HG02981 (cell line): ENCODE data around the gene TTYH3.
A peak's percentile ranks its signal among the peaks of the same experiment; 100 is the strongest.

ENCODE experiments used
- ATAC-seq: cut with Tn5 transposase; IDR thresholded peaks from one replicate; pipeline ENCODE4 v1.9.1; 2021; ENCODE audit warnings: mild to moderate bottlenecking, moderate library complexity; ENCODE audit not compliant: unreplicated experiment

The TTYH3 gene

DNA sequence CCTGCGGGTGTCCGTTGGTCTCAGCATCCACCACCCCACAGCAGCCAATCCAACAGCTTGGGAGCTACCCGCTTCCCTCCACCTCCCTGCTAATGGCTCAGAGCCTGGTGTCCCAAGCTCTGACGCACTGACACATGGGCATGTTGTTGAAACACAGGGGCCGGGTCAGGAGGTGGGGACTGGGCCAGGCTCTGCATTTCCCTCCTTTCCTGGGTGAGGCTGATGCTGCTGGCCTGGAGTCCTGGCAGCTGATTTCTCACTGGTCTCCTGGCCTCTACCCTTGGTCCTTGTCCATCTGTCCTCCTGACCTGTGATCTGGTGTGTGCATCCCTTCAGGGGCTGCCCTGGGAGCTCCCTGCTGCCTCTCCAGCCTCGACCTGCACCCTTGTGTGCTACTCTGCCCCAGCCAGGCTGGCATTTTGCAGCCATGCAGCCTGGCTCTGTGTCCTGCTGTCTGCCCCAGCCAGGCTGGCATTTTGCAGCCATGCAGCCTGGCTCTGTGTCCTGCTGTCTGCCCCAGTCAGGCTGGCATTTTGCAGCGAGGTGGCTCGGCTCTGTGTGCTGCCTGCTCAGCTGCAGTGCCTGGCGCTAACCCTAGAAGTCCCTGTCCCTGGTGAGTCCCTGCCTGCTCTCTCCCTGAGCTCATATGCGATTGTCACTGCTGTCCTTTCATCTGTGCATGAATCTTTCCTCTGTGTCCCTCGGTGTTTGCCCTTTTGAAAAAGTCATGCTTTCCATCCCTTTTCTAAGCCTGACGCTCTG lies 70.2 kb downstream of the TTYH3 start:
- no peak for ATAC-seq

DNA sequence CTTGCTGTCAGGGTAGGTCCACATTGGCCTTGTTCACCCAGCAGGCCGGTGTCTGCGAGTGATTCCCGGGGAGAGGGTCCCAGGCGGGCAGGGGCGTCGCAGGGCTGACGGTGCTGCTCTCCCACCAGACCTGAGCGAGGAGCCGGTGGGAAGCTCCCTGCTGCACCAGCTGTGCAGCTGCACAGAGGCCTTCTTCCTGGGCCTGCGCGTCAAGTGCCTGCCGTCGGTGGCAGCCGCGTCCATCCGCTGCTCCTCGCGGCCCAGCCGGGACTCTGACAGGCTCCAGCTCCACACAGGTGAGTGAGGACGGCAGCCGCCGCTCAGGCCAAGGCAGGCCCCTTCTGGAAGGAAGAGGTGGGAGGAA lies 70.8 kb downstream of the TTYH3 start:
- no peak for ATAC-seq

DNA sequence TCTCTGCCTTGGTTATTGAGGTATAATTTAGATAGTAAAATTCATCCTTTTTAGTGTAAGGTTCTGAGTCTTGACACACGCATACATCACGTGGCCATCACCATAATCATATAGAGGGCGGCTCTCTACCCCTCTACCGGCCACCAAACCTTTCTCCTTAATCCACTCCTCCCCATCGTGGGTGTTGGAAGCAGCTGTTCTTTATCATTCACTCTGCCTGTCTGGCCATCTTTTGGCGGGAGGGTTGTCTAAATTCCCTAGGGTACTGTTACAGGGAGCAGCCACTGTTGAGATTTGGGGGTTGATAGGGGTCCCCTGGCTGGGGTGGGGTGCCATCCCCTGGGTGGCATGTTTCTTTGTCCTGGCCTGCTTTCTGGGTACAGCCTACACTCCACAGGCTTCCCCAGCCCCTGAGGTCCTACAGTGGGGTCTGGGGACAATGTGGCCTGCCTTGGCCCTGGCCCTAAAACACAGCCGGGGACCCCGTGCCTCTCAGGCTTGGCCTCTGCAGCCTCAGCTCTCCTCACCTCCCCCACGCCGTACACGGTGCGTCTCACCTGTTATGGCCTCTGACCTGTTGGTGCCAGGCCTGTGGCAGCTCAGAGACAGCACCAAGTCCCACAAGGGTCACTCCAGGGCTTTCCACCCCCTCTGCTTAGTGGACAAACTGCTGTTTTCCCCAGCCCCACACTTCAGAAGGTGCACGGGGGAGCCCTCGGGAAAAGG lies 73.7 kb downstream of the TTYH3 start:
- no peak for ATAC-seq

DNA sequence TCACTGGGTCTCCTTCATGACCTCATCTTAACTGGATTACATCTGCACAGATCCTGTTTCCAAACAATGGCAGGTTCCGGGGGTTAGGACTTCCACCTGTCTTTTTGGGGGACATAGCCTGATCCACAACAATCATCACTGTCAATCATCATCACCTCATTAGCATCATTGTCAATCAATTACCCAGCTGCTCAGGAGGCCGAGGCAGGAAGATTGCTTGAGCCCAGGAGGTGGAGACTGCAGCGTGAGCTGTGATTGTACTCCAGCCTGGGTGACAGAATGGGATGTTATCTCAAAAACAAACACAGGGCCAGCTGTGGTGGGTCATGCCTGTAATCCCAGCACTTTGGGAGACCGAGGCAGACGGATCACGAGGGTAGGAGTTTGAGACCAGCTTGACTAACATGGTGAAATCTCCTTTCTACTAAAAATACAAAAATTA lies 74.9 kb downstream of the TTYH3 start:
- no peak for ATAC-seq

DNA sequence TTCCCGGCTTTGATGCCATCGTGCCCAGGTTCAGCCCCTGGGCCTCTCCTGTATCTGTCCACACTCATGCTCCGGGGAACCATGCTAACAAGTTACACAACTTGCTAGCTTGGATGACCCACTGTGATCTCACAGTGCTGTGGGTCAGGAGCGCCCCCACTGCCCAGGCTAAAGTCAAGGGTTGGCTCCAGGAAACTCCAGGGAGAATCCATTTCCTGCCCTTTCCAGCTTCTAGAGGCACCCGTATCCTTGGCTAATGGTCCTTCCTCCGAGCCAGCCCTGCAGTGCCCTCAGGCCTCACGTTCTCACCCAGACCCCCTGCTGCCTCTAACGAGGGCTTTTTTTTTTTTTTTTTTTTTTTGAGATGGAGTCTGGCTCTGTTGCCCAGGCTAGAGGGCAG lies 75.7 kb downstream of the TTYH3 start:
- no peak for ATAC-seq

DNA sequence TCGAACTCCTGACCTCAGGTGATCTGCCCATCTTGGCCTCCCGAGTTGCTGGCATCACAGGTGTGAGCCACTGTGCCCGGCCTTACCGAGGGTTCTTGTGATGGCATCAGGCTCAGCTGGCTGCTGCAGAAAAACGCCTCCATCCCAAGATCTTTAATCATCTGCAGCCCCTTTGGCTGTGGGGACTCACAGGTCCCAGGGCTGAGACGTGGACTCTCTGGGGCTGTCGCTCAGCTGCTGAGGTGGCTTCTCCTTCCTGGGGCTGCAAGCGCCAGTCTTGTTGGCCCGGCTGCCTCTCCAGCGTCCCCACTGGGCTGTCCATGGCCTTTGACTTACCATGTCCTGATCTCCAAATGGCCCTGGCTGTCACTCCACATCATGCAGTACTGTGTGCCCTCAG lies 76.3 kb downstream of the TTYH3 start:
- no peak for ATAC-seq

DNA sequence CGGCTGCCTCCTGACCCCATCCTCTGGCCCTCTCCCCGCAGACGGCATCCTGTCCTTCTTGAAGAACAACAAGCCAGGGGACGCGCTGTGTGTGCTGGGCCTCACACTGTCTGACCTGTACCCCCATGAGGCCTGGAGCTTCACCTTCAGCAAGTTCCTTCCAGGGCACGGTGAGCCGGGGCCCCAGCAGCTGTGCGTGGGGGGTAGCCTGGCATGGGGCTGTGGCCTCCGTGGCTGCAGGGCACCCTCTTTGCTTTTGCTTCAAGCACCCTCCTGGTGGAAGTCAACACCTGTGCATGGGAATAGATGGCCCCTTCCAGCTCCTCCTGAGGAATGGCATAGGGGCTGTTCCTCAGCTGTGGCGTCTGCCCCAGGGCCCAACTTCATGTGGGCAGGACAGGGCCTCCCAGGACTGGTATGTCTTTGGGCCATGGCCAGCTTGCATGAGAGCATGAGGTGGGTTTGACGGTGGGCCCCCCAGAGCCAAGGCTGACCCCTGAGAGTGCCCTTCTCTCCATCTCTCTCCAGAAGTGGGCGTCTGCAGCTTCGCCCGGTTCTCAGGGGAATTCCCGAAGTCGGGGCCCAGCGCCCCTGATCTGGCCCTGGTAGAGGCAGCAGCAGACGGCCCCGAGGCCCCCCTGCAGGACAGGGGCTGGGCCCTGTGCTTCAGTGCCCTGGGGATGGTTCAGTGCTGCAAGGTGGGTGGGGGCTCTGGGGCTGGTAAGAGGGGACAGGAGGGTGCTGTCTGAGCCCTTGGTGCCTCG lies 76.9 kb downstream of the TTYH3 start:
- no peak for ATAC-seq

DNA sequence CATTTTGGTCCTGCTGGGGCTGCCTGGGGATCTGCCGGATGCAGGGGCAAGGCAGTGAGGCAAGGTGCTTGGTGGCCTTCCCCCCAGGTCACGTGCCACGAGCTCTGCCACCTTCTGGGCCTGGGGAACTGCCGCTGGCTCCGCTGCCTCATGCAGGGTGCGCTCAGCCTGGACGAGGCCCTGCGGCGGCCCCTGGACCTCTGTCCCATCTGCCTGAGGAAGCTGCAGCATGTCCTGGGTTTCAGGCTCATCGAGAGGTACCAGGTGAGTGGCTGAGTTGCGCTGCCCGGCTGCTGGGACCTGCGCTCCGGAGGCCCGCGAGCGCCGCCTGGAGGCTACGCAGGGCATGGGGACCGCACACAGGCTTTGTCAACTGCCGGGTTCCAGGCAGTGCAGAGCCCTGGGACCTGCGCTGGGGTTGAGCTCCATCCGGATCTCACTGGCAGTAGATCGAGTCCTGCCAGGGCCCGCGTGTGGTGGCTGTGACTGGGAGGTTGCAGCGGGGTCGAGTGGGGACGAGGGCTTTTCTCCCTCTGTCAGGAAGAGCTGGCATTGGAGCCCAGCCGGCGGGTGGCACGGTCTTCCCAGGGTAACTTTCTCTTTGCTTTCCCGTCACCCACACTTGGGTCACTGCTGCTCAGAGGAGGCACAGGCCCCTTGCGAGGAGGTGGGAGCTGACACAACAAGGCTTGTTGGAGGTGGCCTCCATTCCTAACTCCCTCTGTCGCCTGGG lies 77.9 kb downstream of the TTYH3 start:
- ATAC-seq: peak; percentile 72

DNA sequence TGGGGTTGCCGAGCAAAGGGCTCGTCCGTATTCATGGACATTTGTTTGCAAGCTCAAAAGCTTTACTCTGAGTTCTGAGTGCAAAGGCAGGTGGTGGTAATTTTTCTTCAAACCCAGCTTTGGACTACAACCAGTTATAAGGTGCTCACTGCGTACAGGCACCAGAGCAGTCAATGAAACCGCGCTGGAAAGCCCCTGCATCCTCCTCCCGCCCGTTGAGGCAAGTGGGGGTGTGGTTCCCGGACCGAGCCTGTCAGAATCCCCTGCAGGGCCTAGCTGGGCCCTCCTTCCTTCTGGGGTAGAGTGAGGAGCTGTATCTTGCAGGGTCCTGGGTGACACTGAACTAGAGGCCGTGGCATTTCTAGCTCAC lies 78.5 kb downstream of the TTYH3 start:
- peak; percentile 47 for ATAC-seq

DNA sequence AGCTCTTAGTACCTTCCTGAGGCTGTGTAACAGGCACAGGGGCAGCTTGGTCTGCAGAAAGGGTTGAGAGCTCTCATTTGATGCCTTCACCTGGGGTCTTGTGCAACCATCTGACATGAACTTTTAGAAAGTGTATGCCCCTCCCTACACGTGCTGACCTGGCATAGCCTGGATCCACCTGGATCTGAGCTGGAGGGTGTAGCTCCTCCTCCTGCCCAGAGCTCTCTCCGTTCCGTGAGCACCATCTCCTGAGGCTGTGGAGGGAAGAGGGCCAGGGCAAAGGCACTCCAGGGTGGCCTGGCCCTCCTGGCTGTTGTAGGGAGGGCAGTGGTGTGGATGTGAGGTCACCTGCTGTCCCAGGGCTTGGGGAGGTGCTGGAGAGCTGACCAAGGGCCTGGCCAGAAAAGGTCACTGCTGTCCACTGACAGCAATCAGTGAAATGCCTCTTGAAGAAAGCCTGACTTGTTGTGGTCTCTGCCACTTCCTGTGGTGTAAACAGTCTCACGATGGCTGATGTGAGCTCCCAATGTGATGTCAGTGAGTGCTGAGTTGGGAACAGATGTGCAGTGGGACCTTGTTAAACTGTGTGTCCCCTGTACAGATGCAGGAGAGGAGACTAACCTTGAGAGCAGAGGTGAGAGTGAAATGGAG lies 79.2 kb downstream of the TTYH3 start:
- no peak for ATAC-seq

DNA sequence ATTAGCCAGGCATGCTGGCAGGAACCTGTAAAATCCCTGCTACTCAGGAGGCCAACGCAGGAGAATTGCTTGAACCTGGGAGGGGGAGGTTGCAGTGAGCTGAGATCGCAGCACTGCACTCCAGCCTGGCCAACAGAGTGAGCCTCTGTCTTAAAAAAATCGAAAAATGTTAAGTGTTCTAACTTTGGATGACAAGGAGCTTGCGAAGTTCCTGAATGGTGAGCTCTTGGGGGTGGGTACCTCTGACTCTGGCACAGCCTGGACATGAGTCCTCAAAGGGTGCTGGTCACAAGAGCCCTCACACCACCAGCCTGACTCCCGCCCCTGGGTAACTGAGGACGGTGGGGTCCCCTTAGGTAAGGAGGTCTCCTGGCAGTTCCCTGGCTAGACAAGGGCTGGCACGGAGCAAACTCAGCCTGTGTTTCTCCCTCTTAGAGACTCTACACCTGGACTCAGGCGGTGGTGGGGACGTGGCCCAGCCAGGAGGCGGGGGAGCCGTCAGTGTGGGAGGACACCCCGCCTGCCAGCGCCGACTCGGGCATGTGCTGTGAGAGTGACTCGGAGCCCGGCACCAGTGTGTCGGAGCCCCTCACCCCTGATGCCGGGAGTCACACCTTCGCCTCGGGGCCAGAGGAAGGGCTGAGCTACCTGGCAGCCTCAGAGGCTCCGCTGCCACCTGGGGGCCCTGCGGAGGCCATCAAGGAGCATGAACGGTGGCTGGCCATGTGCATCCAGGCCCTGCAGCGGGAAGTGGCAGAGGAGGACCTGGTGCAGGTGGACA lies 80.3 kb downstream of the TTYH3 start:
- no peak for ATAC-seq

DNA sequence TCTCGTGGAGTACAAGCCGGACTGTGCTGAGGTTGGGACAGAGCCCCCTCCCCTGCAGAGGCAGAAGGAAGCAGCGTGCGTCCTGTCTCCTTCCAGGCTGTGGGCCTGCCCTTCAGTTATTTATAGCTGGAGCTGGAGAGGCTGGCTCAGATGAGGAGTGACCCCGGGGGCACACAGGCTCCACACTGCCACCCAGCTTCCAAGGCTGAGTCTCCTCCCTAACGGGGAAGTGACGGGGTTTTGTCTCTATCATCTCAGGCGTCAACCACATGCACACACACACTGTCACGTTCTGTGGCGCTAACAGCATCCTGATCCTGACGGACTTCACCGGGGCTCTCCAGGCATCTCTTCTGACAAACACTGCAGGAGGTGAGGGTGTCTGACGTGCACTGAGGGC lies 81.6 kb downstream of the TTYH3 start:
- ATAC-seq: no peak

DNA sequence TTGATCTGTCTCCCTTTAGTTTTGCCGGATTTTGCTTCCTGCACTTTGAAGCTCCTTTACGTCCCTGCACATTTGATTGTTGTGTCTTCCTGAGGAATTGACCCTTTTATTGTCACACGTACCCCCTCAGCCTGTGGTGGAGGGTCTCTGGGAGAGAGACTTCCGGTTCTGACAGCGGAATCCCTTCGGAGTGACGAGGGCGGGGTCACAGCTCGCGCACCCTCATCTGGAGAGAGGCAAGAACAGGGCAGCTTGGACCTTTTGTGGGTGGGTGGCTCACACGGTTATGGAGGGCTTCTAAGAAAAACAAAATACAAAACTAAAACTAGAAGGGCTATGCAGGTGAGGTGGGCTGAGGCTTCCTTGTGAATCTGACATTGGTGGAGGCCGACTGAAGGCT lies 82.2 kb downstream of the TTYH3 start:
- ATAC-seq: no peak
